CD1c-positive myeloid dendritic cell (primary cell): Measurements from ENCODE around the gene METAP1D.
A peak's percentile ranks its signal among the peaks of the same experiment; 100 is the strongest.
"Not testable (repeated sequence)": the region's sequence is repeated elsewhere in the genome, so short reads cannot be mapped to it uniquely, and the experiment has no call there.

Experiments
- DNase-seq: peaks from one replicate; pipeline ENCODE4 v3.0.0-alpha.2; 2016; ENCODE audit errors: extremely low spot score

The METAP1D gene

DNA sequence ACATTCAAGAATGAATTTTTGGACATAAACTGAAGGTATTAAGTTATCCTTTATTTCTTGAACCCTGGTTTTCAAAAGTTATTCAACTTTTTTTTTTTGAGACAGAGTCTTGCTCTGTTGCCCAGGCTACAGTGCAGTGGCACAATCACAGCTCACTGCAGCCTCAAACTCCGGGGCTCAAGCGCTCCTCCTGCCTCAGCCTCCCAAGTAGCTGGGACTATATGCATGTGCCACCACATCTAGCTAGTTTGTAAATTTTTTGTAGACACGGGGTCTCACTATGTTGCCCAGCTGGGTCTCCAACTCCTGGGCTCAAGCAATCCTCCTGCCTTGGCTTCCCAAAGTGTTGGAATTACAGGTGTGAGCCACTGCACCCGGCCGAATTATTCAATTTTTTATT lies 2.7 kb upstream of the METAP1D start:
- DNase-seq: not testable (repeated sequence)

DNA sequence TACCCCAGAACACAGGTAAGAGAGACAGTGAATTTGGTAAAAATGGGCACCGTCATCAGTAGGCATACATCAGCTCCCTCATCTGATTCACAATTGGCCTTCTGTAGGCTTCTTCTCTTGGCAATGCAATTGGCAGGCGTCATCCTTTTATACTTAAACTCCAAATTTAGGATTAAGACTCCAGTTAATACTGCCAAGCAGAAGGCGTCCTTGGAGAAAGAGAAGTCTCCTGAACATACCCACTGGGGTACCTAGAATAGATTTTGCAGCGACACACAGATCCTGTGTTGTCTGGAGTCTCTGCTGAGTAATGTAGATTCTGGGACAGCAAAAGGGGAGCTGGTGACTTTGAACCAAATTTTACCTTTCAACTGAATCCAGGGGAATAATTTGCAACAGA lies 592 bp upstream of the METAP1D start:
- no peak for DNase-seq

DNA sequence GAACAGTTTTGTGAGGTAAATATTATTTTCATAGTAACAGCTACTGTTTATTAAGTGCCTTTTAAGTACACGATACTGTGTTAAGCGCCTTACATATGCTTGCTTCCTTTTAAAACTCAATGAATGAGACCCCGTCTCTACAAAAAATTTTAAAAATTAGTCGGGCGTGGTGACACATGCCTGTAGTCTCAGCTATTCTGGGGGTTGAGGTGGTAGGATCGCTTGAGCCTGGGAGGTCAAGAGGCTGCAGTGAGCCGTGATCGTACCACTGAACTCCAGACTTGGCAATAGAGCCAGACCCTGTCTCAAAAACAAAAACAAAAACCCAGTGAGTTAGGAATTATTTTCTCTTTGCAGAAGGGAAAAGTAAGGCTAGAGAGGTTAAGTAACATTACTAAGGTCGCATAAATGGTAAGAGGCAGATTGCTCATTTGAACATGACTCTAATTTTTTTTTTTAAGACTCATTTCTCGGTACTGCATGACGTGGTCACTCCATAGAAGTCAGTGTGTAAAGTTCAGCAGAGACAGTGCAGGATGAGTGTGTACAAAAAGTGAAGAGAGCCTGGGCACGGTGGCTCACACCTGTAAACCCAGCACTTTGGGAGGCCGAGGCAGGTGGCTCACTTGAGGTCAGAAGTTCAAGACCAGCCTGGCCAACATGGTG lies 1.1 kb downstream of the METAP1D start:
- no peak for DNase-seq

DNA sequence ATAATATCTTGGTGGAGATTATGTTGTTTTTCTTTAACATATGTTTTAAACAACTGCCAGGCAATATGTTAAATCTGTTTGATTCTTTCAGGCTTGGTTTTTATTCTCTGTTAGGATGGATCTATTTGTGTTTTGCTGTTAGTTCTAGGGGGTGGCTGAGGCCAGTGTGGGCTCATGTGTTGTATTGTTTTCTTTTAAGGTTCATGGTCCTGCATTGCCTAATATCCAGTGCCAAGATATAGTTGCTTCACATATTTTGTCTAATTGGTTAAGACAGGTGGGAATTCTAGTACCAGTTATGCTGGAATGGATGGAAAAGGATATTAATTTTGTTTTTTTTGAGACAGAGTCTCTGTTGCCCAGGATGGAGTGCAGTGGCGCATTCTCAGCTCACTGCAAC lies 7.6 kb downstream of the METAP1D start:
- no peak for DNase-seq

DNA sequence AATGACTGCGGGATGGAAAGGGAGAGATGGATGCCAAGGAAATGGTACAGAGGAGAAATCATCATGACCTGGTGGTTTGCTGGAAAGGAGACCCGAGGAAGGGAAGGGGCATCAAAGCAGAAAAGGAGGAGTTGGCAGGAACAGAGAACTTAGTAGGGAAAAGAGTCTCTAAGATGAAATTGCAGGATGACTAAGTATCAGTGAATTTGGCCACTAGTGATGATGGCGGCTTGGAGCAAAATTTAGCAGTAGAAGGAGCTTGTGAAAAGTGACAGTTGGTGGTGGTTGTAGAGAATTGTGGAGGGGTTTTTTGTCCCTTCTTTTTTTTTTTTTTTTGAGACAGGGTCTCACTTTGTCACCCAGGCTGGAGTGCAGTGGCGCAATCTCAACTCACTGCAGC lies 10.1 kb downstream of the METAP1D start:
- no peak for DNase-seq

DNA sequence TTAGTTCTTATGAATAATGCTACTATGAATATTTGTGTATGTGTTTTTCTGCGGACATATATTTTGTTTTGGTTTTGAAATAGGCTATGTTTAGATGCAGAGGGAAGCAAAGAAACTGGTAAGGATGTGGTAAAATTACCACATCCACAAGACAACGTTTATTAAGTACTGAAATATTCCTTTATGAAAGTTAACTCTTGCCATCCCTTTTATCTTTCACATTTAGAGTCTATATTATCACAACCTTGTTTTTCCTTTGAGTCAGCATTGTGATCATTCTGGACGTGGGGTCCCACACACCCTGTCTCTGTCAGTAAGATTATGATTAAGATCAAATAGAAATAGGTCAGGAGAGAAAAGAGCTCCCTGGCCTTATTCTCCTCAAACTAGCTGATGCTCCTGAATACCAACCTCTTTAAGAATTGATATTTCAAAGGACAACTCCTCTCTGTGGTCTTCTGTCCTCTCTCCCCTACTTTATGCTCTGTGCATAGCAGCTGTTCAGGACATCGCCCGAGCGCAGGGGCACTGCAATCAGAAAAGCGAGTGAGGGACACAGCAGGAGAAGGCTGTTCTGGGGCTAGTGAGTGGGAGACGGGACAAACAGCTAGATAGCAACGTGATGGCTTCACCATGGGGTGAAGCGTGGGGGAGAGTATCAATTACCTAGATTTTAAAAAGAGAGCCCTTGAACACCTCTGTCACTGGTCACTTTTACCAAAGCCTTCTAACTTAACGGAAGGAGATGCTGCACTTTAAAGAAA lies 12.2 kb downstream of the METAP1D start:
- DNase-seq: no peak

DNA sequence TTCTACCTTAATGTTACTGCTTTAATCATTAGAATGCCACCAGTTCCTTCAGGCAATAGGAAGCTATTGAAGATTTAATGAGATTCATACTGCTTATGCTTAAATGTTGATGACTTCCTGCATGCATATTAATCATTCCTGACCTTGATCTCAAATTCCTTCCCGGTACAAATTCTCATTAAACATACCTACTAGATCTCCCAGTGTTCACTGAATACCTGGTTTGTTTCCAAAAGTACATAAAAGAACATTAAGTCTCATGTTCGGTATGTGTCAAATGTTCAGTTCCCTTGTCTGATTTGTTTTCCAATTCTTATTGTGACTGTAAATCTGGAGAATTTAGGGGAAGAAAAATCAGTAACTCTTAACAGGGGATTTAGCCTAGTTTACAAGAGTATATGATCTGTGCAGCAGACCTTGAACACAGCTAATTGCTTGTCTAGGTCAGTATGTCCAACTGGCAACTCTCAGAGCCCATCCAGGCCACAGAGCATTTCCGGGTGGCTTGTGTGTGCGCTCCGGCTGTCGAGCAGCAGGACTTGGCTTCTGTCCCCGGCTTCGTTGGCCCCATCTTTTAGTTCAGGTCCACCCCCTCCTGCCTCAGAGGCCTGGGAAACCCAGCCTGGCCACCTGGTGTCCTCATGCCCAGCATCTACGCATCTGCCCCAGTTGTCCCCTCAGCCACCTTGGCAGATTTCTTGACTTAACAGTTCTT lies 13.1 kb downstream of the METAP1D start:
- no peak for DNase-seq

DNA sequence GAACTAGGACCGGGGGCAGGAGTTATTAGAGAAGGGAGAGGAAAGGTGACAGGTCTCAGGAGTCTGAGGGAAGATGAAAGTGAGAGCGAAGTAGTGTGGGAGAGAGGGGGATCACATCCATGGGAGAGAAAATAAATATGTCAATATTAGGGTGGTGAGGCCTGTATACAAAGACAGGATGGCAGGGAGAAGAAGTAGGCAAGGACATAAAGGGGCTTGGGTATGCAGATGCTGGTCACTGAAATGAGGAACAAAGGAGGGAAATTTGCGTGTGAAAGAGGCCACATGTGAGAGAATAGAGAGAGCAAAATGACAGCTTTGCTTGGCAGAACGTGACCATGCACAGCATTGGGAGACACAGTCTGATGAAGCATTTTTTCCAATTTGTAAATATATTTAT lies 13.6 kb downstream of the METAP1D start:
- DNase-seq: peak; percentile 18

DNA sequence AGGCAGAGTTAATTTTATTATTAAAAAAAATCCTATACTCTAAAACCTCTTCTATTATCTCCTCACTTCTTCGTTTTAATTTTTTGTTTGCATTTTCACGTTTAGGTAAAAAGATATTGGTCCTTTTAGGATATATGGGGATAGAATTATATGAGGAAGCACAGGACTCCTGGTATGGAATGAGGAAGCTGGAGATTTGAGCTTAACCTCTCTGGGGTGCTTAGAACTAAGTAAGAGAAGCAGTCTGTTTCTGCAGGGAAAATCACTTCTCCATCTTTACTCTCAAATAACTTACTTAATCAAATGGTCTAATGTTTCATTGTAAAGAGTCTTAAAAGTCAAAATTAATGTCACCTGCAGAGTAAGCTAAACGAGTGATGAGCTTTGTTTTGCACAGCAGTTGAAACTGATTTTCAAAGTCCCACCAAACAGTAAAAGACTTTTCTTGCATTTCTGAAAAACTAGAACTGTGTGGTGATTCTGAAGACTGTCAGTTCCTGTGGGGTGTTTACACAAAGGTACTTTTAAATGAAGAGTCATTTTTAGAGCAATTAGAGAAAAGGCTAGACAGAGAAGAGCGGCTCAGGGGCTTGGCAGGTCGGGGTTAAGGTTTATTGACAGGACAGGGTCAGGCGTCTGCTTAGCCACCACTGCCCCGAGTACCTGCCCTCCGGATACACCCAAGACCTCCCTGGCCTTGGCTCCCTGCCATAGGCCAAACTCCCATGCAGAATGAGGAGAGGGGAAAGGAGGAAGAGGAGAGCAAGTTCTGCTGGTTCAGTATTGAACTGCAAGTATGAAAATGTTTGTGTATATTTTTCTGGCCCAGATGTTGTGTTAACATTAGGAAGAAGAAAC lies 21.6 kb downstream of the METAP1D start:
- DNase-seq: peak; percentile 32

DNA sequence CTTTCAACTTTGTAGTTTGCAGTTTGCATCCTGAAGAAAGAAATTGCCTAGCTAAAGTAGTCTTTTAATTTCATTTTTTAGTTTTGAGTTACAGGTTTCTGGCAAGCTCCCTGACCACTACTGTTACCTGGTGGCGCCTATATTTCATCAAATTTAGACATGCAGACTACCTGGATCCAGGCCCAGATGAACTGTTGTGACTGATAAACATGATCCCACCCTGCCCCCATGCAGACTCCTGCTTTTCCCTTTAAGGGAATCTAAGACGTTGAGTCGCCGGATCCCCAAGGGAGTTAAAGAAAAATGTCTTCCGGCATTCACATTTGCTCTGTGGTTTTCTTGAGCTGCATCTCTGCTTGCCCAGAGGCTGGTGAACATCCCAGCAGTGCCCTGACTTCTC lies 22.2 kb downstream of the METAP1D start:
- no peak for DNase-seq

DNA sequence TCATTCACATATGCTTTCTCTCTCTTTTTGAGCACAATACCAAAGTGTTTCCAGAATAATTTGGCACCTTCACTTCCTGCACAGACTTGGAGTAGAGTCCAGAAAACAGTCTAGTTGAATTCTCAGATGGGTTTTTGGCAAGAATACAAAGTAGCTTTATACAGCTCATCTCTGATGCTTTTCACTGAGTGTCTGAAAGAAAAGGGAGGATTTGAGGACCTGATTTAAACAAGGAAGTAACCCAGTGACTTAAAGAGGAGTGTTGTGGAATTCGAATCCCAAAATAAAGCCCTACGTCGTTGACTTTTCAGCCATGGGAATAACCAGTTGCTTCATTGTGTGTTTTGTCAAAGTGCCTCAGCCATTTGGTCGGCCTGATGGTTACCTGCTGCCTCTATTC lies 31.8 kb downstream of the METAP1D start:
- no peak for DNase-seq

DNA sequence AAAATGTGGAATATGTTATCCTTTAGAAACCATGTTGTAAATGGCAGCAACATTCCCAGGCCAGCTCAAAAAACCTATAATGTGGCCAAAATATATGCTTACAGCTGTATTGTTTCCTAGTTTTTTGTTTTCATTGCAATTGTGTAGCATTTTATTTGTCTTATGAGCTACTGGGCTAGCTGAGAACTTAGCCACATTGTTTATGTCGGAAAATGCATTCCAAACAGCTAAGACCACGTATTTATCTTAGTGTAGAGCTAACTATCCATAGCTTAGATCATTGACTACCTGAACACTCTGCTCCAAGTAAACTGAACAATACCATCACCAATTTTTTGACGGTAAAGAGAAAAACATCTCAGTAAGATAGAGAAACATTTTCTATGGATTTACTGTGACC lies 38.4 kb downstream of the METAP1D start:
- DNase-seq: no peak

DNA sequence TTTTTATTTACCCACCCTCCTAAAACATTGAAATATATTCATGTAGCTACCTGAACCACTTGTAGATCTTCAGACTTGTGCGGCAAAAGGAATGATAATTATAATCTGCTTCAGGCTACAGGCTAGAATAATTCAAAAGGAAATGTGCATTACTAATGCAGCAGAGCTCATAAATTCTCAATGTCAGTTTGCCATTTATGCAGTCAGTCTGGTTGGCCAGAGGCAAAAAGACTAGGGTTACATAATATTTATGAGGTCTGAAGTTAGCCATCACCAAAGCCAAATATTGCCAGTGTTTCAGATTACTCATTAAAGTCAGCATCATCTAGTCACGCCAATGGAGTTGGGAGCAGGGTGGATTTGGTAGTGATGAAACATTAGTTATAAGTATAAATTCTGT lies 38.9 kb downstream of the METAP1D start:
- DNase-seq: no peak

DNA sequence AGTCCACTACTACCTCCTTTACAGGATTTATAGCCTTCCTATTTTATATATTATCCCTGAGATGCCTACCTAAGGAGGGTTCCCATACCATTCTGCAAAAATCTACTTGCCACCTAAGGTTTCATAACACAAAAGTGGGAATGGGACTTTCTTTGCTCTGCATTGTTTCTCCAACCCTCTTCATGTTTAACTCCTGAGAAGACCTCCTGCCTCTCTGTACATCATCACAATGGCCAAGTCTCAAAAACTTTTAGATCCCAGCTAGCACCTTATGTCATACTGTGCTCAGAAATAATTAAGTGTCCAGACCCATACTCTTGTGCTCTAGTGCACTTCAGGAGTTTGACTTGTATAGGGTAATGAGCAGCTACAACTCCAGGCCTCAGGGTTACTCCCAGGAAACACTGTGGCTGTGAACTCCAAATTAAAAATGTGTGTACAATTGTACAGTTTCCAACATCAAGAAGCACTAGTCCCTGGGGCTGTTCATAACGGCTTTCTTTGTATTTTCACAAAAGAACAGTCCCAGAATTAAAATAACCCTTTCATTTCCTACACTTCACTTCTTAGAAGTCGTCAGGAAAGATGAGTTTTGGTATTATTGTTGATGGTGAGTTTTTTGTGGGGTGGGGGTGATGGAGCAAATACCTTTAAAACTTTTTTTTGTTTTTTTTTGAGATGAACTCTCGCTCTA lies 39.4 kb downstream of the METAP1D start:
- DNase-seq: no peak

DNA sequence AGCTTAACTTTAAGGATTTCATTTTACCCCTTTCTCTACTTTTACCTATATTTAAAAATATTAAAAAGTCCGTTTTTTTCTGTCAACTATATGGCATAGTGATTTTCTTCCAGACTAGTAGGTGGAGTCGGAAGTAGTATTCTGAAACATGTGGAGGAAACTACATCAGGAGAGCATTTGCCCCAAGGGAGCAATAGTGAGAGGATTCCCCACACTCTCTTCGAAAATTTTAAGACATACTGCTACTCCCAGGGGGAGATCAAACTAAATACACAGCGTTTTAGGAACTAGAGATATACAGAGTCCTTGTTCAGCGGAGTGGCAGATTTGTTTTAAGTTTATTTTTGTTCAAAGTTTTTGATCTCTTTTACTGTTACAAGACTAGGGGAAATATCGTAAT lies 40.6 kb downstream of the METAP1D start:
- DNase-seq: no peak

DNA sequence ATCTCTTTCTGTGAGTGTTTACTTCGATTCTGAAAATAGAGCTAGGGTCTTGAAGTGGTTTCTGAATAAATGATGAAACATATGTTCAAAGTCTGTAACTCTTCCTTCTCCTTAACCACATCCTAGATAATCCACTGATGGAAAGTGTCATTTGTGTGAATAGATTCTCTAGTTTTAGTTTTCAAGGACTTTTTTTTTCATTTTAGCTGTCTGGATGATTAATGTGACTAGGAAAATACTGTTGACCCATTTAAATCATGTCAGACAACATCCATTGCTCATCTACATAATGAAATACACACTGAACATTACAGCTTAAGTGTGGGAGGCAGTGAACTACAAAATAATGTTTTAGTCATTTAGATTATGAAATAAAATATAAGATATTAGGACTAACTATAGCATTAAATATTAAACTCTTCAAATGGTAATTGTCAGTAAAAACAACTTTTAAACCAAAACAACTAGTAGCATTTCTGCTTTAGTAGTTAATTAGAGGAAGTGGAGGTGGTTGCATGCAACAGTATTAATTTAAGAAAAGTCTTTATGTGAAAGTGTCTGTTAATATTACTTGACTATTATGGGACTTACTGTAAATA lies 46.4 kb downstream of the METAP1D start:
- DNase-seq: peak; percentile 3

DNA sequence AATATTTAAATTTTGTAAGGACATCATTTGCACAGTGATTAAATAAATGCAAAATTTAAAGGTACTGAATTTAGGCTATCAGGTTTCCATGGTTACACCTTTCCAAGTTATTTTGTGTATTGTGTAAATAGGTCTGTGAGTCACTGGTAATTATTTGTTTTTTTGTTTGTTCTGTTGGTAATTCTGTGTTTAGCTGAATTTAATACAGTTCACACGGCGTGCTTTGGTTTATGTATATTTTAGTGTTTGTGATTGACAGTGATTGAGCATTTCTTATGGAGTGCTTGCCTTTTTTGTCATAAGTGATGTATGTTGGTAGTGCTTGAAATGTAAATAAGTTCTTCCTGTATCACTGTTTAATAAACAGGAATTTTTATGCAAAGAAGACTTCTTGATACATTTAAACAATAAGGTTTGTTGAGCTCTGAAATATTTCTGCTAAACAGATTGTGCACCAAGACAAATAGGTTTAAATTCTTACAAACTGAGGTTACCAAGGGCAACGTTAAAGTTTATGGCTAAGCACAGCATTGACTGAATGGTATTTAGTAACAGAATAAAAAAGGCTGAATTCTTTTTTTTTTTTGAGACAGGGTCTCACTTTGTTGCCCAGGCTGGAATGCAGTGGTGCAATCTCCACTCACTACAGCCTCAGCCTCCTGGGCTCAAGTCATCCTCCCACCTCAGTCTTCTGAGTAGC lies 47.3 kb downstream of the METAP1D start:
- no peak for DNase-seq

DNA sequence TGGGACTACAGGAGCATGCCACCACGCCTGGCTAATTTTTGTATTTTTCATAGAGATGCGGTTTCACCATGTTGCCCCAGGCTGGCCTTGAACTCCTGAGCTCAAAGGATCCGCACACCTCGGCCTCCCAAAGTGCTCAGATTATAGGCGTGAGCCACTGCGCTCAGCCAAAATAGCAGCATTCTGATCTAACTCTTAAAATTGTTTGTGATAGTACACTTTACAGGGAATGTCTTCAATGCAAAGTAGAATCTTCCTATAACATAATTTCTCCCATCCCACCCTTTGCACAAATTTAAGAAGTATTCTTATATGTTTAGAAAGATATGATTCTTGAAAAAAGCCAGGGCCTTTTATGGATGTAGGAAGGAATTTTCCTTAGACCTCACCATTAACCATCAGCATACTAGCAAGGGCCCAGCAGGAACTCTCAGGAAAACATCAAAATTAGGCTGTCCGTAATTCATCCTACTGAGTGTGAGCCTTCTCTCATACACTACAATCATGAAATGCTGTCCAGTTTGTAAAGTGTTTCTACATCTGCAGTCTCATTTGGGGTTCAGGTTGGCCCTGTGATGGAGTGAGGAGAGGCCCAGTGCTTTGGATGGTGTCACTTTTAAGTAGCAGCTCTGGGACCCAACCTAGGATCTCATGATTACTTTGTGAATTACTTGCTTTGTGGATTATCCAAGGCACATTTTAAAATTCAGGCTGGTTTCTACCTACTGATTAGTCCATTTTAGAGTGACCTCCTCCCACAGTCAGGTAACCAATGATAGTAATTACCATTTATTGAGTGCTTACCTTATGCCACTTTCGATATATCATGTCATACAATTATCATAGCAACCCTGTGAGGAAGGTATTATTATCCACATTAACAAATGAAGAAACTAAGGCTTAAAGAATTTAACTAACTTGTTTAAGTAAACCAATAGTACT lies 48.1 kb downstream of the METAP1D start:
- no peak for DNase-seq
